Fibroblast of skin of right biceps (primary cell): ENCODE measurements around the gene DPF1.
"Not testable (repeated sequence)": the region's sequence is repeated elsewhere in the genome, so short reads cannot be mapped to it uniquely, and the experiment has no call there.

ENCODE experiments used
- DNase-seq: peaks from one replicate; pipeline ENCODE4 v3.0.0-alpha.2; 2013

The DPF1 gene

DNA sequence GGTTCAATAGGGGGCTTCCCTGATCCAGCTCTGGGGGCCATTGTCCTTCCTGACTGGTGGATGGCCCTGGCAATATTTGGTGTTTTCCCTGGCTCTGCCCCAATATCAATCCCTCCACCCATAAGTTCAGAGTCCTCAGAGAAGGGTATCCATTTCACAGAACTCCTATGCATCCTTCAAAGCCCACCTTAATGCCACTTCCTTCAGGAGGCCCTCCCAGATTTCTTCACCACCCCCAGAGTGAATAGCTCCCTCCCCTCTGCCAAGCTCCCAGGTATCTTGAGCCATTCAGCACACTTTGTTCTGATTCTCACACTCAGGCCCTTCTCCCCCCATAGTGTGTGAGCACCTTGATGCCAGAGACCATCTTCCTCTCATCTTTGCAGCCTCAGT lies 26.4 kb upstream of the DPF1 start:
- DNase-seq = no peak

DNA sequence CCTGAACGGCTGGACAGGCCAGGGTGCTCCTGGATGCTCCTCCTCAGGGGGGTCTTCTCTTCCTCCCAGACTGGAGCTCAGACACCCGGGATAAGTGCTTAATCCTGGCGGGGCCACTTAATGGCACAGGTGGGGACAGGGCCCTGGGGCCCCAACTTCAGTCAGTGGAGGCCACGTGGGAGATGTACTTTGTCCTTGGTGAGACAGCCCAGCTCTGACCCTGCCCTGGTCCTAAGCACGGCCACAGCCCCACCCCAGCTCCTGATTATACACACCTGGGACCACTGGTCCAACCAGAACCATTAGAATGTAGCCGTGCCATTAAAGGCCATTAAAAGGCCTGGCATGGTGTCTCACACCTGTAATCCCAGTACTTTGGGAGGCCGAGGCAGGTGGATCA lies 24.4 kb upstream of the DPF1 start:
- DNase-seq = no peak

- no peak for DNase-seq
Measured at GRCh38 chr19:38247734-38248268, 23.8 kb upstream of the DPF1 start.

DNA sequence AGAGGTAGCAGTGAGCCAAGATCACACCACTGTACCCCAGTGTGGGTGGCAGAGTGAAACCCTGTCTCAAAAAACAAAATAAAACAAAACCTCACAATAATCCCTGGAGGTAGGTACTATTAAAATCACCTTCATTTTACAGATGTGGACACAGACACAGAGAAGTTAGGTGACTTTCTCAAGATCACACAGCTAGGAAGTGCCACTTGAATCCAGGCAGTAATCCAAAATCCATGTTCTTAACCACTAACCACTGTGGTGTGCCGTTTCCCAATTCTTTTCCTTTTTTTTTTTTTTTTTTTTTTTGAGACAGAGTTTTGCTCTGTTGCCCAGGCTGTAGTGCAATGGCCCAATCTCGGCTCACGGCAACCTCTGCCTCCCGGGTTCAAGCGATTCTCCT lies 23.1 kb upstream of the DPF1 start:
- DNase-seq = no peak

GRCh38 chr19:38245826-38246498 lies 21.9 kb upstream of the DPF1 start:
- peak; percentile 48 for DNase-seq

DNA sequence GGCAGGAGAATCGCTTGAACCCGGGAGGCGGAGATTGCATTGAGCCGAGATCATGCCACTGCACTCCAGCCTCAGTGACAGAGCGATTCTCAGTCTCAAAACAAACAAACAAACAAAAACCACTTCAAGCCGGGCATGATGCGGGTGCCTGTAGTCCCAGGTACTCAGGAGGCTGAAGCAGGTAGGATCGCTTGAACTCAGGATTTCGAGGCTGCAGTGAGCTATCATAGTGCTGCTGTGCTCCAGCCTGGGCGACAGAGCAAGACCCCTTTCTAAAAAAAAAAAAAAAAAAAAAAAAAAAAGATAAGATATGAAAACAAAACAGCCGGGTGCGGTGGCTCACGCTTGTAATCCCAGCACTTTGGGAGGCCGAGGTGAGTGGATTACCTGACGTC lies 19.3 kb upstream of the DPF1 start:
- DNase-seq = no peak

- DNase-seq = no peak
Measured at GRCh38 chr19:38239816-38240215, 15.8 kb upstream of the DPF1 start.

GRCh38 chr19:38234615-38235014 lies 10.6 kb upstream of the DPF1 start:
- DNase-seq = no peak

GRCh38 chr19:38233740-38234251 lies 9.8 kb upstream of the DPF1 start:
- DNase-seq = peak; percentile 60

DNA sequence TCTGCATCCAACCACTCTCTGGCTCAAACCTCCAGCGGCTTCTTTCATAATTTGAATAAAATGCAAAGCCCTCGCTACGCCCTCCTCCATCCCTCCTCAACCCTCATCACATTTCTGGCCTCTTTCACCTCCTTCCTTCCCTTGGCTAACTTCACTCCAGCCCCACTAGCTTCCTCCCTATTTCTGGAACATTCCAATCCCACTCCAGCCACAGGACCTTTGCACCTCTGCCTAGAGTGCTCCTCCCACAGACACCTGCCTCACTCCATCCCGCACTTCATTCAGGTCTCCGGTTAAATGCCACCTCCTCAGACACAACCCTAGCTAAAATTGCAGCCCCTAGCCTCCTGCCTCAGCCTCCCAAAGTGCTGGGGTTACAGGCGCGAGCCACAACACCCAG lies 7.9 kb upstream of the DPF1 start:
- DNase-seq = no peak

GRCh38 chr19:38230506-38231133 lies 6.6 kb upstream of the DPF1 start:
- not testable (repeated sequence) for DNase-seq

GRCh38 chr19:38229585-38230073 lies 5.6 kb upstream of the DPF1 start:
- DNase-seq = peak; percentile 94

GRCh38 chr19:38228491-38229439 lies 4.7 kb upstream of the DPF1 start:
- no peak for DNase-seq

DNA sequence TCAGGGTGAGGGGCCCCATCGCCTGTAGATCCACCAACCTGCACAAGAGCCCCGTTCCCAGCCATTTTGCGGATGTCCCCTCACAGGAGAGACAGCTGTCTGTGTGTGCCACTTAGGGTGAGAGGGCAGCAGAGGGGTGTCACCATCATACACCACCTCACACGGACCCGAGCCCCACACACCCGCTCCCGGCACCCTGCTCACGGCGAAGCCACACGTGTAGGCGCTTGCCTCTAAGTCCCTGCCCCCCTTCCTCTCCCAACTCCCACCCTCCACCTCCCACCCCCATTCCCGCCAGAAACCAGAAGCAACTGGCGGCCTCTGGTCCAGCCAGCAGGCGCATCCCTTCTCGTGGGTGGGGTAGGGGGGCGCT lies 4.0 kb upstream of the DPF1 start:
- no peak for DNase-seq

- DNase-seq = no peak
Measured at GRCh38 chr19:38227287-38228004, 3.4 kb upstream of the DPF1 start.

DNA sequence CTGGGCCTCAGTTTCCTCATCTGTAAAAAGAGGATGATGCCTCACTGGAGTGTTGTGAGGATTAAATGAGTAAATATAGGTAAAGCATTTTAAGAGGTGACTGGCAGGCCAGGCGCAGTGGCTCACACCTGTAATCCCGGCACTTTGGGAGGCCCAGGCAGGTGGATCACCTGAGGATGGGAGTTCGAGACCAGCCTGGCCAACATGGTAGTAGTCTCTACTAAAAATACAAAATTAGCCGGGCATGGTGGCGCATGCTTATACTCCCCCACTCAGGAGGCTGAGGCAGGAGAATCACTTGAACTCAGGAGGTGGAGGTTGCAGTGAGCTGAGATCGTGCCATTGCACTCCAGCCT lies 819 bp upstream of the DPF1 start:
- DNase-seq = not testable (repeated sequence)

DNA sequence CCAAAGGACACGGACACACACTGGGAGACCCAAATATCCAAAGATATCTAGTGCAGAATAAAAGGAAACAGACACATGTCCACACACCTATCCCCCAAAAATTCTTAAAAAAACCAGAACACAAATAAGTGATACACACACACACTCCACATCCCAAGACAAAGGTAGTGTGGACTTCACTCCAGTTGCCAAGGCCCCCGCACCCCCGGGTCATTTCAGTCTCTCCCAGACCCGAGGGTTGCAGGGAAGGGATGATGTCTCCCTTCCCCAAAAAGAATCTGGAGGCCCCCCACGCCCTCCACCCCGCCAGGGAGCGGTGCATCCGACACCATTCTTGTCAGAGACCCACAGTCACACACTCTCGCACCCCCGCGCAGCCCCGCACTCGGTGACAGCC lies 407 bp downstream of the DPF1 start:
- no peak for DNase-seq

DNA sequence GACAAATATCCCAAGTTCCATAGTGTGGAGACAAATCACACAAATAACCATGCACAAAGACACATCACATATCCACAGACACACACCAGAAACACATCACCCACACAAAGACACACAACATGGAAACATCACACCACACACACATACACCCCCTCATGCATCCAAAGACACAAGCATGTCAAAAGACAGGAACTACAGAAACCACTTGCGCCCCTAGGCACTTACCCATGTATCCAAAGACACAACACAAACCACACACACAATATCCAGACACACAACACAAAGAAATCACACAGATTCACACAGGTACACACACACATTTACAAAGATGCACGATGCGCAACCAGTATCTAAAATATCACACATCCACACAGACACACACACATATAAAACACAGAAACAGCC lies 901 bp downstream of the DPF1 start:
- DNase-seq = no peak

GRCh38 chr19:38221919-38222830 lies 1.8 kb downstream of the DPF1 start:
- DNase-seq = no peak

DNA sequence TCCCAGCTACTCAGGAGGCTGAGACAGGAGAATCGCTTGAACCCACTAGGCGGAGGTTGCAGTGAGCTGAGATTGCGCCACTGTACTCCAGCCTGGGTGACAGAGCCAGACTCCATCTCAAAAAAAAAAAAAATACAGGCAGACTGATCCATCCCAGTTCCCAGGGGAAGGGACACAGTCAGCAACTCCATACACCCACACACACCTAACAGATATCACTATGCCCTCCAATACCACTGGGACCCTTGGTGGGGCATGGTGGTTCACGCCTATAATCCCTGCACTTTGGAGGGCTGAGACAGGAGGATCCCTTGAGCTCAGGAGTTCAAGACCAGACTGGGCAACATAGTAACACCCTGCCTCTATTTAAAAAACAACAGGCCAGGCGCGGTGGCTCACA lies 2.6 kb downstream of the DPF1 start:
- DNase-seq = no peak

DNA sequence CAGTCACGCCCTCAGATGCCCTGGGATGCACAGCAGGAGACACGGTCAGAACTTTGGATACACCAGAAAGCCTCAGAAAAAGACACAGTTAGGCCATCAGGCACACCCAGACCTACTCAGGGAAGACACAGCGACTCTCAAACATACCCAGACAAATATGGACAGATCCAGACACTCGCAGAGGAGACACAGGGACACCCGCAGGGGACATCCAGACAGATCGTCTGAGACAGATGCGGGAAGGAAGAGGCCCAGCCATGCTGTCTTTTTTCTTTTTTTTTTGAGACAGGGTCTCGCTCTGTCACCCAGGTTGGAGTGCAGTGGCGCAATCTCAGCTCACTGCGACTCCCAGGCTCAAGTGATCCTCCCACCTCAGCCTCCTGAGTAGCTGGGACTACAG lies 4.8 kb downstream of the DPF1 start:
- DNase-seq = no peak

- no peak for DNase-seq
Measured at GRCh38 chr19:38218204-38218603, 5.8 kb downstream of the DPF1 start.
